Liver (tissue), 3 donors: ENCODE measurements around the gene HOXD13.

ENCODE experiments used
- EGR1 ChIP-seq, 2 donors: IDR thresholded peaks; 2 replicates each; pipeline ENCODE4 v1.6.1; 2016 to 2018; ENCODE audit warnings: antibody characterized with exemption in 2 of 2, low read depth in 2 of 2
- GABPA ChIP-seq, 2 donors: IDR thresholded peaks in 1 of 2; conservative IDR thresholded peaks in 1 of 2; 2 replicates each; pipeline ENCODE4 v1.6.1; 2016; ENCODE audit warnings: antibody characterized with exemption in 2 of 2, mild to moderate bottlenecking in 1 of 2, moderate library complexity in 1 of 2
- HNF4A ChIP-seq, 2 donors: conservative IDR thresholded peaks; 2 replicates each; pipeline ENCODE4 v1.6.1; 2016; ENCODE audit warnings: antibody characterized with exemption in 2 of 2, mild to moderate bottlenecking in 2 of 2
- JUND ChIP-seq, 2 donors: IDR thresholded peaks; 2 replicates each; pipeline ENCODE4 v1.6.1; 2016; ENCODE audit warnings: antibody characterized with exemption in 2 of 2
- NR2F2 ChIP-seq: IDR thresholded peaks from 2 replicates; pipeline ENCODE4 v1.6.1; 2016; ENCODE audit warnings: antibody characterized with exemption
- RAD21 ChIP-seq, 2 donors: IDR thresholded peaks; 2 replicates each; pipeline ENCODE4 v1.6.1; 2016; ENCODE audit warnings: antibody characterized with exemption in 2 of 2, mild to moderate bottlenecking in 2 of 2
- SP1 ChIP-seq: IDR thresholded peaks from 2 replicates; pipeline ENCODE4 v1.6.1; 2018; ENCODE audit warnings: antibody characterized with exemption, mild to moderate bottlenecking
- TAF1 ChIP-seq: conservative IDR thresholded peaks from 2 replicates; pipeline ENCODE4 v1.6.1; 2016; ENCODE audit warnings: antibody characterized with exemption, mild to moderate bottlenecking
- YY1 ChIP-seq: IDR thresholded peaks from 2 replicates; pipeline ENCODE4 v1.6.1; 2016; ENCODE audit warnings: antibody characterized with exemption, mild to moderate bottlenecking
- TF ChIP-seq, protein P1 (sequence below): fragments of 150-350 bp; IDR thresholded peaks from 2 replicates; pipeline ENCODE4 v1.5.1; 2017; ENCODE audit warnings: improper control_type of control experiment, low read depth, low read length; ENCODE audit not compliant: missing input control
- TF ChIP-seq, protein P2 (sequence below): IDR thresholded peaks from 2 replicates; pipeline ENCODE4 v1.6.1; 2016; ENCODE audit warnings: antibody characterized with exemption
- TF ChIP-seq, protein P3 (sequence below): IDR thresholded peaks from 2 replicates; pipeline ENCODE4 v1.6.1; 2016; ENCODE audit warnings: antibody characterized with exemption
- donor health status: healthy.
- donor health status: healthy.

DNA sequence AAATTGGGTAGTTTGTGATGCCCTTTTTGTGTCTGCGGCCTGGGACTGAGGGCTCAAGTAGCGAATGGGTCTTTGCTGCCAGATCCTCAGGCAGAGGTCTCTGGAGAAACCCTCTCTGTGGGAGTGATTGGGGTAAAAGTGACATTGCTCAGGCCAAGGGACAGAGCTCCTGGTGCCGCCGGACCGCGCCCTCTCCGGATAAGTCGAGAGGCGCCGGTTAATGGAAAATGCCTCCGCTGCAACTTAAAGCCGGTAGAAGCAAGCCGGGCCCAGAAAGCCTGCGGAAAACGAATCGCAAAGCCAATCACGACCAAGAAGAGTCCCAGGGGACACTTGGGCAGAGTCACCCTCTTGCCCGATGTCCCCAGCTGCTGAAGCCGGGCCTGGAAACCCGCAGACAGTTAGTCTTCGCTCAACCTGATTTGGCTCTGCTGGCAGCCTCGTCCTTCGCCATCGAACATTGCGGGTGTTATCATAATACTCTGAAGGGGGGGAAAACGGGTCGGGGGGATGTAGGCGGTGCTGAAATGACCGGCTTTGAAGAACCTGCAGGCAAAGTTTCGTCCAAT lies 6.7 kb downstream of the HOXD13 start:
- TF ChIP-seq, protein P1, sequence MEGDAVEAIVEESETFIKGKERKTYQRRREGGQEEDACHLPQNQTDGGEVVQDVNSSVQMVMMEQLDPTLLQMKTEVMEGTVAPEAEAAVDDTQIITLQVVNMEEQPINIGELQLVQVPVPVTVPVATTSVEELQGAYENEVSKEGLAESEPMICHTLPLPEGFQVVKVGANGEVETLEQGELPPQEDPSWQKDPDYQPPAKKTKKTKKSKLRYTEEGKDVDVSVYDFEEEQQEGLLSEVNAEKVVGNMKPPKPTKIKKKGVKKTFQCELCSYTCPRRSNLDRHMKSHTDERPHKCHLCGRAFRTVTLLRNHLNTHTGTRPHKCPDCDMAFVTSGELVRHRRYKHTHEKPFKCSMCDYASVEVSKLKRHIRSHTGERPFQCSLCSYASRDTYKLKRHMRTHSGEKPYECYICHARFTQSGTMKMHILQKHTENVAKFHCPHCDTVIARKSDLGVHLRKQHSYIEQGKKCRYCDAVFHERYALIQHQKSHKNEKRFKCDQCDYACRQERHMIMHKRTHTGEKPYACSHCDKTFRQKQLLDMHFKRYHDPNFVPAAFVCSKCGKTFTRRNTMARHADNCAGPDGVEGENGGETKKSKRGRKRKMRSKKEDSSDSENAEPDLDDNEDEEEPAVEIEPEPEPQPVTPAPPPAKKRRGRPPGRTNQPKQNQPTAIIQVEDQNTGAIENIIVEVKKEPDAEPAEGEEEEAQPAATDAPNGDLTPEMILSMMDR = no peak
- no peak for TF ChIP-seq GABPA (IDR thresholded peaks at IDR 0.05 in 1 of 2, conservative IDR thresholded peaks at IDR 0.05 in 1 of 2)
- TF ChIP-seq TAF1 = no peak
- TF ChIP-seq RAD21 (IDR thresholded peaks at IDR 0.05) = no peak
- TF ChIP-seq SP1 = no peak
- TF ChIP-seq JUND (IDR thresholded peaks at IDR 0.05) = no peak
- no peak for TF ChIP-seq EGR1 (IDR thresholded peaks at IDR 0.05; ENCODE audit: low read depth in 2 of 2)
- TF ChIP-seq YY1 = no peak
- TF ChIP-seq, protein P2, sequence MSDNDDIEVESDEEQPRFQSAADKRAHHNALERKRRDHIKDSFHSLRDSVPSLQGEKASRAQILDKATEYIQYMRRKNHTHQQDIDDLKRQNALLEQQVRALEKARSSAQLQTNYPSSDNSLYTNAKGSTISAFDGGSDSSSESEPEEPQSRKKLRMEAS = no peak
- TF ChIP-seq, protein P3, sequence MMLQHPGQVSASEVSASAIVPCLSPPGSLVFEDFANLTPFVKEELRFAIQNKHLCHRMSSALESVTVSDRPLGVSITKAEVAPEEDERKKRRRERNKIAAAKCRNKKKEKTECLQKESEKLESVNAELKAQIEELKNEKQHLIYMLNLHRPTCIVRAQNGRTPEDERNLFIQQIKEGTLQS = no peak
- no peak for TF ChIP-seq HNF4A (conservative IDR thresholded peaks at IDR 0.05)
- no peak for TF ChIP-seq NR2F2
